OCI-LY3 (cell line): ENCODE data around the gene LUC7L2.

Experiments
- H2AFZ ChIP-seq: fragments of 200-600, 300-600 bp; shearing (Covaris generic); 2 replicates; pipeline ENCODE4 v1.6.0; 2014; ENCODE audit warnings: antibody characterized with exemption, low read depth, low read length
- H3K27ac ChIP-seq: fragments of 200-600, 300-600 bp; sonication (generic); 2 replicates; pipeline ENCODE4 v1.5.1; 2014; ENCODE audit warnings: mild to moderate bottlenecking, low read length, moderate library complexity, mixed read lengths
- H3K27me3 ChIP-seq: fragments of 200-600, 300-600 bp; sonication (generic); 2 replicates; pipeline ENCODE4 v1.6.1; 2014; ENCODE audit warnings: low read depth, low read length, mixed read lengths
- H3K36me3 ChIP-seq: fragments of 200-600, 300-600 bp; sonication (generic); replicated peaks from 2 replicates; pipeline ENCODE3; 2014; ENCODE audit warnings: low read depth, low read length, mixed read lengths
- H3K4me1 ChIP-seq: fragments of 300-600, 200-600 bp; sonication (generic); 2 replicates; pipeline ENCODE4 v1.6.1; 2014; ENCODE audit warnings: low read length, mixed read lengths
- H3K4me2 ChIP-seq: fragments of 200-600, 300-600 bp; sonication (generic); 2 replicates; pipeline ENCODE4 v1.6.1; 2014; ENCODE audit warnings: low read length, mixed read lengths
- H3K4me3 ChIP-seq: fragments of 300-600, 200-600 bp; sonication (generic); 2 replicates; pipeline ENCODE4 v1.5.1; 2014; ENCODE audit warnings: antibody characterized with exemption, mild to moderate bottlenecking, low read length, moderate library complexity
- H3K79me2 ChIP-seq: fragments of 300-600, 200-600 bp; shearing (Covaris generic); 2 replicates; pipeline ENCODE4 v1.6.1; 2014; ENCODE audit warnings: mild to moderate bottlenecking, low read length, mixed read lengths
- H3K9ac ChIP-seq: fragments of 300-600, 200-600 bp; shearing (Covaris generic); 2 replicates; pipeline ENCODE4 v1.6.0; 2014; ENCODE audit warnings: mild to moderate bottlenecking, low read length, moderate library complexity
- H3K9me3 ChIP-seq: fragments of 200-600, 300-600 bp; shearing (Covaris generic); 2 replicates; pipeline ENCODE4 v1.6.1; 2014; ENCODE audit warnings: low read length, mixed read lengths; ENCODE audit not compliant: insufficient read depth
- H4K20me1 ChIP-seq: fragments of 200-600, 300-600 bp; sonication (generic); 2 replicates; pipeline ENCODE4 v1.6.1; 2016; ENCODE audit warnings: low read length, mixed read lengths; ENCODE audit not compliant: insufficient read depth
- CTCF ChIP-seq: fragments of 200-600, 300-600 bp; sonication (generic); IDR thresholded peaks from 2 replicates; pipeline ENCODE4 v1.5.1; 2014; ENCODE audit warnings: antibody characterized with exemption, low read length, low read depth
- EZH2phosphoT487 ChIP-seq: fragments of 200-600 bp; shearing (Covaris generic); IDR thresholded peaks from 2 replicates; pipeline ENCODE4 v1.6.1; 2018; ENCODE audit warnings: antibody characterized with exemption, mixed run types, low read depth

LUC7L2 gene

GRCh38 chr7:139382439-139382838, 22.7 kb downstream of the LUC7L2 start:
- Histone ChIP-seq H3K27me3 (no peaks in the 10 kb centered on the region), H4K20me1 (no peaks in the 10 kb centered on the region), H2AFZ (no peak overlapping the region), H3K27ac (no peak overlapping the region), H3K9me3 (no peaks in the 10 kb centered on the region), H3K9ac (no peak overlapping the region), H3K79me2 (peaks cover 65% of the 10 kb centered on the region), H3K4me1 (no peaks in the 10 kb centered on the region), H3K4me2 (no peak overlapping the region), H3K36me3 (peaks cover 26% of the 10 kb centered on the region), H3K4me3 (no peak overlapping the region)
- no peak for TF ChIP-seq CTCF
- no peak for TF ChIP-seq EZH2phosphoT487

- Histone ChIP-seq H3K4me1 (no peaks in the 10 kb centered on the region), H3K27me3 (no peaks in the 10 kb centered on the region), H3K27ac (no peak overlapping the region), H2AFZ (no peak overlapping the region), H3K4me2 (no peak overlapping the region), H3K36me3 (peaks cover 37% of the 10 kb centered on the region), H3K9me3 (no peaks in the 10 kb centered on the region), H3K4me3 (no peak overlapping the region), H3K9ac (no peak overlapping the region), H3K79me2 (peaks cover 78% of the 10 kb centered on the region), H4K20me1 (peaks cover 12% of the 10 kb centered on the region; the same call in 1 of the 2 replicates)
- TF ChIP-seq CTCF (no peak), EZH2phosphoT487 (no peak)
Measured at GRCh38 chr7:139384611-139385010, 24.9 kb downstream of the LUC7L2 start.

GRCh38 chr7:139387594-139387993, 27.9 kb downstream of the LUC7L2 start:
- Histone ChIP-seq H4K20me1 (peaks cover 15% of the 10 kb centered on the region; the same call in 1 of the 2 replicates), H3K79me2 (peaks cover 88% of the 10 kb centered on the region), H3K27ac (no peak overlapping the region)

GRCh38 chr7:139389091-139389490, 29.4 kb downstream of the LUC7L2 start:
- H3K9ac ChIP-seq: no peak overlapping the region
- no peak overlapping the region for H3K4me2 ChIP-seq
- no peak overlapping the region for H3K27ac ChIP-seq
- no peak overlapping the region for H3K4me3 ChIP-seq
- no peak for TF ChIP-seq CTCF
- TF ChIP-seq EZH2phosphoT487: no peak
- H3K79me2 ChIP-seq: peaks cover 91% of the 10 kb centered on the region
- H3K36me3 ChIP-seq: peaks cover 49% of the 10 kb centered on the region
- H2AFZ ChIP-seq: no peak overlapping the region
- H3K27me3 ChIP-seq: no peaks in the 10 kb centered on the region
- no peaks in the 10 kb centered on the region for H3K4me1 ChIP-seq
- peaks cover 15% of the 10 kb centered on the region; the same call in 1 of the 2 replicates for H4K20me1 ChIP-seq
- H3K9me3 ChIP-seq: no peaks in the 10 kb centered on the region

More at GRCh38 chr7:139387594-139387993, 27.9 kb downstream of the LUC7L2 start:
- no peaks in the 10 kb centered on the region for H3K4me1 ChIP-seq
- no peak overlapping the region for H3K4me3 ChIP-seq
- TF ChIP-seq CTCF: no peak
- no peak for TF ChIP-seq EZH2phosphoT487
- no peaks in the 10 kb centered on the region for H3K9me3 ChIP-seq
- H3K9ac ChIP-seq: no peak overlapping the region
- no peaks in the 10 kb centered on the region for H3K27me3 ChIP-seq
- no peak overlapping the region for H3K4me2 ChIP-seq
- peaks cover 48% of the 10 kb centered on the region for H3K36me3 ChIP-seq
- H2AFZ ChIP-seq: no peak overlapping the region
